Thymus (tissue), 11 donors: ENCODE measurements around the gene OR1K1. TPM values are rescaled to one million over a fixed set of nuclear protein-coding genes. Genes with fewer than 3 reads are reported as not detected.
"Not testable (repeated sequence)": the region's sequence is repeated elsewhere in the genome, so short reads cannot be mapped to it uniquely, and the experiment has no call there.

ENCODE experiments used
- DNase-seq, 9 donors: peaks; one replicate each; pipeline ENCODE4 v3.0.0-alpha.2; 2013; ENCODE audit warnings: low spot score in 9 of 9, low read depth in 6 of 9, missing footprints in 1 of 9
- H3K27ac ChIP-seq, 2 donors: one replicate each; pipeline ENCODE4 v1.5.1; 2013; ENCODE audit warnings: control low read depth in 1 of 2, low read depth in 1 of 2, low read length in 1 of 2, mild to moderate bottlenecking in 1 of 2, moderate library complexity in 1 of 2
- H3K27me3 ChIP-seq, 2 donors: one replicate each; pipeline ENCODE4 v1.5.1; 2013; ENCODE audit warnings: low read length in 1 of 2; ENCODE audit not compliant: control insufficient read depth in 2 of 2, insufficient read depth in 1 of 2
- H3K36me3 ChIP-seq, 2 donors: one replicate each; pipeline ENCODE4 v1.5.1; 2013; ENCODE audit warnings: low read length in 1 of 2, mild to moderate bottlenecking in 1 of 2, moderate library complexity in 1 of 2; ENCODE audit not compliant: control insufficient read depth in 2 of 2, insufficient read depth in 2 of 2
- H3K4me1 ChIP-seq, 2 donors: one replicate each; pipeline ENCODE4 v1.5.1; 2013; ENCODE audit warnings: low read length in 2 of 2; ENCODE audit not compliant: control insufficient read depth in 2 of 2, insufficient read depth in 2 of 2
- H3K4me3 ChIP-seq, 2 donors: one replicate each; pipeline ENCODE4 v1.5.1; 2013; ENCODE audit warnings: low read length in 2 of 2, control low read depth in 1 of 2, mild to moderate bottlenecking in 1 of 2
- H3K9me3 ChIP-seq, 2 donors: one replicate each; pipeline ENCODE4 v1.5.1; 2013; ENCODE audit warnings: low read length in 1 of 2, mild to moderate bottlenecking in 1 of 2; ENCODE audit not compliant: control insufficient read depth in 2 of 2, insufficient read depth in 1 of 2
- WGBS: extraction: QIAGEN DNeasy Blood & Tissue Kit; methylation state at CpG from one replicate; pipeline ENCODE4 v1.1.7; 2013; 5-methylcytosine and 5-hydroxymethylcytosine counted together
- polyA plus RNA-seq: library from polyadenylated mRNA; stranded (reverse); fragments of 200-250 nt; gene quantifications from one replicate; pipeline ENCODE4 v1.2.3, GENCODE V29; 2013
- total RNA-seq: library from RNA; stranded (reverse); fragments of 120-200 nt; gene quantifications from one replicate; pipeline ENCODE4 v1.2.4, GENCODE V29; 2013
- donor health status: healthy.

Gene OR1K1
- total and polyA plus RNA-seq, 2 donors: not detected

GRCh38 chr9:122820490-122820845, 20.5 kb downstream of the OR1K1 start:
- H3K27me3 ChIP-seq: no peaks in the 10 kb centered on the region
- no peak overlapping the region for H3K4me3 ChIP-seq
- H3K4me1 ChIP-seq: peaks cover 10 to 11% of the 10 kb centered on the region in 2 donors
- H3K27ac ChIP-seq: no peak overlapping the region
- H3K9me3 ChIP-seq: no peaks in the 10 kb centered on the region
- peaks cover 37 to 52% of the 10 kb centered on the region in 2 donors for H3K36me3 ChIP-seq
- WGBS: 99% methylated on average over 11 of the region's 11 CpGs
- no peak for DNase-seq

GRCh38 chr9:122821278-122821943, 21.5 kb downstream of the OR1K1 start:
- 69% methylated on average over 7 of the region's 7 CpGs for WGBS
- Histone ChIP-seq H3K4me3 (no peak overlapping the region), H3K27me3 (no peaks in the 10 kb centered on the region), H3K36me3 (peaks cover 34 to 54% of the 10 kb centered on the region in 2 donors), H3K4me1 (peaks cover 4% of the 10 kb centered on the region in 2 donors), H3K27ac (peak overlapping the region in 1 of 2 donors; percentile 18), H3K9me3 (no peaks in the 10 kb centered on the region)
- DNase-seq: no peak

- Histone ChIP-seq H3K27ac (no peak overlapping the region), H3K36me3 (peaks cover 34 to 51% of the 10 kb centered on the region in 2 donors), H3K9me3 (no peaks in the 10 kb centered on the region), H3K27me3 (no peaks in the 10 kb centered on the region), H3K4me3 (no peak overlapping the region), H3K4me1 (peaks cover 3 to 6% of the 10 kb centered on the region in 2 donors)
- WGBS: 99% methylated on average over 6 of the region's 6 CpGs
- no peak for DNase-seq
Measured at GRCh38 chr9:122822056-122822455, 22.1 kb downstream of the OR1K1 start.

DNA sequence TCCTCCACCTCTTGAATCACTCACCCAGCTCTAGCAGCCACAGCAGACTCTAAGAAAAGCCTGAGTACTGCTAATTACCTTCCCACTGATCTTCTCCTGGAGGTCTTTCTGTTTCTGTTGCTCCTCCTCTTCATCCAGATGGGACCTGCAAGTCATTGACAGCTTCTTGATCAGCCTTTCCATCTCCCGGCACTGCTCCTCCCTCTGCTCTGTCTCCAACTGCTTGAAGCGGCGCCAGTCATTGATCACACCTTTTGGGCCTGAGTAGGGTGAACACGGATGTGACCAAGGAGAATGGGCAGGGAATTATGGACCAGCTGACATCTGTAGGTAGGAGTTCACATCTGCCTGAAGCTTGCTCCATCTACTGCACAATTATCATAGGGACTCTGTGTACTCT, 23.0 kb downstream of the OR1K1 start:
- Histone ChIP-seq H3K9me3 (no peaks in the 10 kb centered on the region), H3K4me1 (peaks cover 12 to 14% of the 10 kb centered on the region in 2 donors), H3K27ac (no peak overlapping the region), H3K27me3 (no peaks in the 10 kb centered on the region), H3K4me3 (no peak overlapping the region), H3K36me3 (peaks cover 31 to 48% of the 10 kb centered on the region in 2 donors)
- no peak for DNase-seq
- WGBS: over 99% methylated on average over 4 of the region's 4 CpGs

DNA sequence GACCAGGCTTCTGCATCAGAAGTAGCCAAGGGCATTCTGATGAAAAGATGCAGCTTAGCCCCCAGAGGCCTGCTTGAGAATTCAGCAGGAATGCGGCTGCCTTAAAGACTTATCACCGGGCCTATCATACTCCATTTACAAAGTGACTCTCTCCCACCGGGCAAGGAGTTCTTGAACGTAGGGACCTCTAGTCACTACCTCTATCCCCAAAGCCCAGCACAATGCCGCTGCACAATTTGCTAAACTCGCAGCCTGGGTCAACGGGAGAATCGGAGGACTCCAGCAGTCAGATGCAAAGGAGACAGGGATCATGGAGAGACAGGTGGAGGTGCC, 27.8 kb downstream of the OR1K1 start:
- H3K27ac ChIP-seq: peak overlapping the region; percentile 89 to 90
- H3K9me3 ChIP-seq: no peaks in the 10 kb centered on the region
- 2% methylated on average over 8 of the region's 8 CpGs for WGBS
- H3K36me3 ChIP-seq: peaks cover 5 to 21% of the 10 kb centered on the region in 2 donors
- H3K4me3 ChIP-seq: peak overlapping the region; percentile 77 to 78
- peak in 1 of 9 donors; percentile 12 for DNase-seq
- no peaks in the 10 kb centered on the region for H3K27me3 ChIP-seq
- peaks cover 12 to 15% of the 10 kb centered on the region in 2 donors for H3K4me1 ChIP-seq

GRCh38 chr9:122828965-122829284, 29.0 kb downstream of the OR1K1 start:
- Histone ChIP-seq H3K4me3 (peak overlapping the region; percentile 77 to 78), H3K36me3 (peaks cover 0 to 14% of the 10 kb centered on the region in 2 donors), H3K4me1 (peaks cover 12 to 15% of the 10 kb centered on the region in 2 donors)
- not testable (repeated sequence) for DNase-seq, H3K27ac ChIP-seq, H3K27me3 ChIP-seq, H3K9me3 ChIP-seq
- 73% methylated on average over 18 of the region's 18 CpGs for WGBS

DNA sequence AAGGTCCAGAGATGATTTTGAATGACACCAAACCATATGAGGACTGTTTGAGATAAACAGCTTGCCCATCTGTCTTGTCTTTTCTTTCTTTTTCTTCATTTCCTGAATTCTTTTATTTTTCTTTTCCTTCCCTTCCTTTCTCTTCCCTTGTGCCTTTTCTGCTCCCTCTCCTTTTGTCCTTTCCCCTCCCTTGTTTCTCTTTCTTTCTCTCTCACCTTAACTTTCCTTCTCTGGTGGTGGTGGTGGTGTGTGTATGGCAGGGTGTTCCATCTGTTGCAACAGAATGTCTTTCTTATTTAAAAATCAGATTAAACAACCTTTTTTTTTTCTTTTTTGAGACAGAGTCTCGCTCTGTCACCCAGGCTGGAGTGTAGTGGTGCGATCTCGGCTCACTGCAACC, 32.3 kb downstream of the OR1K1 start:
- Histone ChIP-seq H3K9me3 (no peaks in the 10 kb centered on the region), H3K4me3 (no peak overlapping the region), H3K27ac (no peak overlapping the region), H3K27me3 (no peaks in the 10 kb centered on the region), H3K4me1 (peaks cover 11 to 14% of the 10 kb centered on the region in 2 donors), H3K36me3 (no peaks in the 10 kb centered on the region)
- no peak for DNase-seq
- 96% methylated on average over 3 of the region's 3 CpGs for WGBS

- peak in 7 of 9 donors; percentile 18 to 70 (median 27) for DNase-seq
- Histone ChIP-seq H3K4me3 (peak overlapping the region; percentile 16 to 36), H3K9me3 (no peaks in the 10 kb centered on the region), H3K4me1 (peaks cover 4 to 7% of the 10 kb centered on the region in 2 donors), H3K36me3 (no peaks in the 10 kb centered on the region), H3K27me3 (no peaks in the 10 kb centered on the region), H3K27ac (peak overlapping the region; percentile 27 to 68)
- WGBS: 12% methylated on average over 4 of the region's 4 CpGs
Measured at GRCh38 chr9:122835313-122835731, 35.4 kb downstream of the OR1K1 start.

DNA sequence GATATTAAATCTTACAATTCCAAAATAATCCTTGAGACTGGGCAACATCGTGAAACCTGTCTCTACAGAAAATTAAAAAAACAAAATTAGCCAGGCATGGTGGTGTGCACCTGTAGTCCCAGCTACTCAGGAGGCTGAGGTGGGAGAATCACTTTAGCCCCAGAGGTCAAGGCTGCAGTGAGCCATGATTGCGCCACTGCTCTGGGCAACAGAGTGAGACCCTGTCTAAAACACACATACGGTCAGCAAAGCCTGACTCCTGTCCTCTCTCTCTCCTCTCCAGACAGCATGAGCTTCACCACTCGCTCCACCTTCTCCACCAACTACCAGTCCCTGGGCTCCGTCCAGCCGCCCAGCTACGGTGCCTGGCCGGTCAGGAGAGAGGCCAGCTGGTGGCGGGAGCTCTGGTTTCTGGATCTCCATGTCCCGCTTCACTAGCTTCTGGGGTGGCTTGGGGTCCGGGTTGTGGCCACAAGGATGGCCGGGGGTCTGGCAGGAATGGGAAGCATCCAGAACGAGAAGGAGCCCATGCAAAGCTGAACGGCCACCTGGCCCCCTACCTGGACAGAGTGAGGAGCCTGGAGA, 37.4 kb downstream of the OR1K1 start:
- Histone ChIP-seq H3K4me1 (peaks cover 4 to 7% of the 10 kb centered on the region in 2 donors), H3K9me3 (no peaks in the 10 kb centered on the region), H3K27me3 (no peaks in the 10 kb centered on the region), H3K27ac (no peak overlapping the region), H3K36me3 (no peaks in the 10 kb centered on the region), H3K4me3 (no peak overlapping the region)
- DNase-seq: no peak
- WGBS: 97% methylated on average over 14 of the region's 14 CpGs
